ENCODE data around the gene MRPL50.

The MRPL50 gene

GRCh38 chr9:101403516-101404285 is 5.3 kb upstream of the MRPL50 start:
- Histone ChIP-seq H3K27me3 (replicated peaks; ENCODE audit: control insufficient read depth, insufficient read depth, low read length) (no peaks in the 10 kb centered on the region), H3K36me3 (ENCODE audit: control insufficient read depth, insufficient read depth, low read length) (peaks cover 19% of the 10 kb centered on the region), H3K4me3 (replicated peaks; ENCODE audit: low read depth, low read length) (no peak overlapping the region)
- no peak for DNase-seq (ENCODE audit: extremely low read depth, insufficient read length)
- TF ChIP-seq CTCF (IDR thresholded peaks at IDR 0.05; ENCODE audit: insufficient read depth, low read length, poor library complexity, severe bottlenecking), result no peak

GRCh38 chr9:101400120-101400519 is 1.7 kb upstream of the MRPL50 start:
- TF ChIP-seq CTCF (IDR thresholded peaks at IDR 0.05; ENCODE audit: insufficient read depth, low read length, poor library complexity, severe bottlenecking), result no peak
- no peak for DNase-seq (ENCODE audit: extremely low read depth, insufficient read length)
- peaks cover 9% of the 10 kb centered on the region for H3K36me3 ChIP-seq (ENCODE audit: control insufficient read depth, insufficient read depth, low read length)
- peak overlapping the region; percentile 31; the same call in 1 of the 2 replicates for H3K4me3 ChIP-seq (replicated peaks; ENCODE audit: low read depth, low read length)
- no peaks in the 10 kb centered on the region for H3K27me3 ChIP-seq (replicated peaks; ENCODE audit: control insufficient read depth, insufficient read depth, low read length)

- DNase-seq (ENCODE audit: extremely low read depth, insufficient read length), result no peak
- TF ChIP-seq CTCF (IDR thresholded peaks at IDR 0.05; ENCODE audit: insufficient read depth, low read length, poor library complexity, severe bottlenecking), result no peak
- Histone ChIP-seq H3K36me3 (ENCODE audit: control insufficient read depth, insufficient read depth, low read length) (peaks cover 9% of the 10 kb centered on the region), H3K27me3 (replicated peaks; ENCODE audit: control insufficient read depth, insufficient read depth, low read length) (no peaks in the 10 kb centered on the region), H3K4me3 (replicated peaks; ENCODE audit: low read depth, low read length) (peak overlapping the region; percentile 72)
These were observed 1.2 kb upstream of the MRPL50 start for GRCh38 chr9:101399643-101399970.

GRCh38 chr9:101398930-101399642 is 668 bp upstream of the MRPL50 start:
- DNase-seq (ENCODE audit: extremely low read depth, insufficient read length), result no peak
- TF ChIP-seq CTCF (IDR thresholded peaks at IDR 0.05; ENCODE audit: insufficient read depth, low read length, poor library complexity, severe bottlenecking), result no peak
- Histone ChIP-seq H3K36me3 (ENCODE audit: control insufficient read depth, insufficient read depth, low read length) (peaks cover 9% of the 10 kb centered on the region), H3K4me3 (replicated peaks; ENCODE audit: low read depth, low read length) (peak overlapping the region; percentile 72), H3K27me3 (replicated peaks; ENCODE audit: control insufficient read depth, insufficient read depth, low read length) (no peaks in the 10 kb centered on the region)

DNA sequence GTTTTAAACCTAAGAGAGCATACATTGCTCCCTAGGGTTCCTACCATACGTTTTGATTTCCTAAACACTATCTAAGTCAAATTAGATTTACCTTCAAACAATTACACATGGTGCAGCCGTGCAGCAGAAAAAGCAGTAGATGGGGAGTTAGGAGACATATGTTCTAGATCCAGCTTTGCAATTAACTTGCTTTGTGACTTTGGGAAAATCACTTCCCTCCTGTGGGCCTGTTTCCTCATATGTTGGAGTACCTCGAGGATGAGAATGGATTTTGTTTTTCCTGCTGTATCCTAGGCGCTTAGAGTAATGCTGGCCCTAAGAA is 711 bp downstream of the MRPL50 start:
- Histone ChIP-seq H3K36me3 (ENCODE audit: control insufficient read depth, insufficient read depth, low read length) (peaks cover 8% of the 10 kb centered on the region), H3K4me3 (replicated peaks; ENCODE audit: low read depth, low read length) (peak overlapping the region; percentile 92), H3K27me3 (replicated peaks; ENCODE audit: control insufficient read depth, insufficient read depth, low read length) (no peaks in the 10 kb centered on the region)
- no peak for DNase-seq (ENCODE audit: extremely low read depth, insufficient read length)
- TF ChIP-seq CTCF (IDR thresholded peaks at IDR 0.05; ENCODE audit: insufficient read depth, low read length, poor library complexity, severe bottlenecking), result no peak
